ENCODE data around the gene PAK5.

PAK5 gene

GRCh38 chr20:9838378-9839295 lies at the start of gene PAK5:
TSS of gene PAK5 (minus strand) at chr20:9839076. CDS start at chr20:9644328, 194,748 bp downstream.
- no peak for DNase-seq

- DNase-seq = no peak
These were observed 48.8 kb upstream of the PAK5 start for GRCh38 chr20:9887706-9888105.

- no peak for DNase-seq
These were observed 47.4 kb upstream of the PAK5 start for GRCh38 chr20:9886227-9886626.

GRCh38 chr20:9884666-9885065 lies 45.8 kb upstream of the PAK5 start:
- no peak for DNase-seq

GRCh38 chr20:9884061-9884460 lies 45.2 kb upstream of the PAK5 start:
- no peak for DNase-seq

- no peak for DNase-seq
These were observed 39.1 kb upstream of the PAK5 start for GRCh38 chr20:9877932-9878495.

GRCh38 chr20:9867196-9867980 lies 28.5 kb upstream of the PAK5 start:
- DNase-seq = no peak

- DNase-seq = no peak
These were observed 13.7 kb upstream of the PAK5 start for GRCh38 chr20:9852566-9852965.

GRCh38 chr20:9839626-9840025 lies 750 bp upstream of the PAK5 start:
- DNase-seq = no peak

GRCh38 chr20:9838035-9838377 lies 870 bp downstream of the PAK5 start:
- DNase-seq = no peak

- no peak for DNase-seq
These were observed 1.2 kb downstream of the PAK5 start for GRCh38 chr20:9837634-9838033.

GRCh38 chr20:9835302-9835701 lies 3.6 kb downstream of the PAK5 start:
- no peak for DNase-seq

- no peak for DNase-seq
These were observed 7.8 kb downstream of the PAK5 start for GRCh38 chr20:9831032-9831431.

GRCh38 chr20:9829835-9830234 lies 9.0 kb downstream of the PAK5 start:
- DNase-seq = no peak

- no peak for DNase-seq
These were observed 21.2 kb downstream of the PAK5 start for GRCh38 chr20:9817654-9818053.

- no peak for DNase-seq
These were observed 23.2 kb downstream of the PAK5 start for GRCh38 chr20:9815632-9816031.

GRCh38 chr20:9810738-9811137 lies 28.1 kb downstream of the PAK5 start:
- no peak for DNase-seq

- no peak for DNase-seq
These were observed 29.6 kb downstream of the PAK5 start for GRCh38 chr20:9809271-9809670.

- DNase-seq = no peak
These were observed 30.7 kb downstream of the PAK5 start for GRCh38 chr20:9808166-9808565.

- no peak for DNase-seq
These were observed 31.7 kb downstream of the PAK5 start for GRCh38 chr20:9807136-9807535.

GRCh38 chr20:9800421-9800820 lies 38.5 kb downstream of the PAK5 start:
- no peak for DNase-seq

- DNase-seq = no peak
These were observed 44.0 kb downstream of the PAK5 start for GRCh38 chr20:9794831-9795230.

GRCh38 chr20:9792674-9793073 lies 46.2 kb downstream of the PAK5 start:
- no peak for DNase-seq

GRCh38 chr20:9789131-9789530 lies 49.7 kb downstream of the PAK5 start:
- no peak for DNase-seq

Data from CD4-positive, alpha-beta T cell treated with Interleukin-4 for 1 hour (primary cell).